AG08395 (cell line): ENCODE results near the gene FAIM2.
"Not testable (repeated sequence)": the region's sequence is repeated elsewhere in the genome, so short reads cannot be mapped to it uniquely, and the experiment has no call there.

Experiments used
- DNase-seq: peaks from one replicate; pipeline ENCODE4 v3.0.0; 2012; ENCODE audit warnings: mixed read lengths, low spot score

The FAIM2 gene

GRCh38 chr12:49893753-49894750, 9.6 kb downstream of the FAIM2 start:
- no peak for DNase-seq

- no peak for DNase-seq
Measured at GRCh38 chr12:49892732-49893317, 10.9 kb downstream of the FAIM2 start.

- no peak for DNase-seq
Measured at GRCh38 chr12:49892084-49892731, 11.5 kb downstream of the FAIM2 start.

- no peak for DNase-seq
Measured at GRCh38 chr12:49891476-49891875, 12.2 kb downstream of the FAIM2 start.

GRCh38 chr12:49891012-49891411, 12.7 kb downstream of the FAIM2 start:
- DNase-seq = no peak

GRCh38 chr12:49890096-49890461, 13.6 kb downstream of the FAIM2 start:
- no peak for DNase-seq

GRCh38 chr12:49889361-49890095, 14.2 kb downstream of the FAIM2 start:
- DNase-seq = no peak

- DNase-seq = no peak
Measured at GRCh38 chr12:49888461-49889151, 15.1 kb downstream of the FAIM2 start.

GRCh38 chr12:49887536-49888401, 15.9 kb downstream of the FAIM2 start:
- DNase-seq = no peak

GRCh38 chr12:49887091-49887490, 16.6 kb downstream of the FAIM2 start:
- no peak for DNase-seq

GRCh38 chr12:49885663-49886461, 17.8 kb downstream of the FAIM2 start:
- no peak for DNase-seq

- DNase-seq = no peak
Measured at GRCh38 chr12:49885118-49885517, 18.6 kb downstream of the FAIM2 start.

GRCh38 chr12:49882851-49883464, 20.7 kb downstream of the FAIM2 start:
- DNase-seq = no peak

GRCh38 chr12:49882248-49882850, 21.4 kb downstream of the FAIM2 start:
- DNase-seq = no peak

- no peak for DNase-seq
Measured at GRCh38 chr12:49881415-49882247, 22.1 kb downstream of the FAIM2 start.

GRCh38 chr12:49880756-49881414, 22.8 kb downstream of the FAIM2 start:
- DNase-seq = no peak

- DNase-seq = not testable (repeated sequence)
Measured at GRCh38 chr12:49879065-49879464, 24.6 kb downstream of the FAIM2 start.
